DMS79 treated with DMSO at 0.1 percent for 48 hours (cell line): ENCODE measurements around the gene PCDH18.

Experiments
- DNase-seq: peaks from one replicate; lab custom pipeline; 2025; lab: John Stamatoyannopoulos, UW

Gene PCDH18

DNA sequence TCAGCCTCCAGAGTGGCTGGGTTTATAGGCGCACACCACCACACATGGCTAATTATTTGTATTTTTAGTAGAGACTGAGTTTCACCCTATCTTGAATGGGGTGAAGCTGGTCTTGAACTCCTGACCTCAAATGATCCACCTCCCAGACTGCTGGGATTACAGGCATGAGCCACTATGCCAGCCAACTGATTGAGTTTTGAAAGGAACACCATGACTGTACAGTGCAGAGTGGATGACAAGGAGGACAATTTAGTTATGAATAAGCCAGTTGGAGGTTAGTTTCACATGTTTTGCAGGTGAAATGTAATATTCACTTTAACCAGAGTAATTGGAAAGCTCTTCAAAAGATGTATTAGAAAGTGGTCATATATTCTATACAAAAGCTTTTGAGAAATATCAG is 60.8 kb downstream of the PCDH18 start:
- DNase-seq = no peak

DNA sequence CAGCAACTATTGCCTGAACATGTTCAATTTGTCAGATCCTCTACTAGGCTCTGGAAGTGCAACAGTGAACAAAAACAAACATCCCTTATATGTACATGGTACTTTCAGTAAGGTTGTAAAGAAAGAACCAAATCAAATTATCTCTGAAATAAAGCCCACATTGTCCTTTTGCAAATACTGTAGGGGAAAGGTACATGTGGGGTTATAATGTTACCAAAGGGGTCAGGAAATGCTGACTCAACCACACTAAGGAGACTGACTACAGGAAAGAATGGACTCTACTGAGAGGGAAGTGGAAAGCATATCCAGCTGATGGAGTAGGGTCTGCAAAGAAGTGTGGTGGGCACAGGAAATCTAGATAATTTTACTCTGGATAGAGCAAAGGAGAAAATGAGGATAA is 61.5 kb downstream of the PCDH18 start:
- DNase-seq = no peak
